GM19397 (cell line): ENCODE results near the gene RPL18A.

Source experiments
- ATAC-seq: cut with Tn5 transposase; IDR thresholded peaks from one replicate; pipeline ENCODE4 v1.9.1; 2021; ENCODE audit warnings: mild to moderate bottlenecking, moderate library complexity; ENCODE audit not compliant: unreplicated experiment

RPL18A gene

GRCh38 chr19:17859533-17860330 lies at the start of gene RPL18A:
Gene RPL18A (plus strand): TSS chr19:17859910. CDS start chr19:17859957, 47 bp downstream.
- peak; percentile 89 for ATAC-seq

- ATAC-seq: no peak
These were observed 48.6 kb upstream of the RPL18A start for GRCh38 chr19:17811103-17811502.

GRCh38 chr19:17811681-17812080 lies 48.0 kb upstream of the RPL18A start:
- ATAC-seq: no peak

GRCh38 chr19:17812099-17812498 lies 47.6 kb upstream of the RPL18A start:
- no peak for ATAC-seq

GRCh38 chr19:17817668-17818363 lies 41.9 kb upstream of the RPL18A start:
- no peak for ATAC-seq

GRCh38 chr19:17821190-17821589 lies 38.5 kb upstream of the RPL18A start, which contains the start of gene INSL3:
Gene INSL3 (minus strand): TSS chr19:17821519. CDS start chr19:17821506, 13 bp downstream.
- ATAC-seq: no peak

GRCh38 chr19:17824339-17824738 lies 35.4 kb upstream of the RPL18A start:
- no peak for ATAC-seq

GRCh38 chr19:17826508-17827056 lies 33.1 kb upstream of the RPL18A start:
- ATAC-seq: no peak

- ATAC-seq: no peak
These were observed 29.7 kb upstream of the RPL18A start for GRCh38 chr19:17829855-17830566.

GRCh38 chr19:17830567-17831418 lies 28.9 kb upstream of the RPL18A start:
- ATAC-seq: no peak

GRCh38 chr19:17831419-17831888 lies 28.3 kb upstream of the RPL18A start:
- no peak for ATAC-seq

GRCh38 chr19:17832443-17833208 lies 27.1 kb upstream of the RPL18A start:
- no peak for ATAC-seq

GRCh38 chr19:17834350-17835181 lies 25.1 kb upstream of the RPL18A start:
- no peak for ATAC-seq

GRCh38 chr19:17835182-17836006 lies 24.3 kb upstream of the RPL18A start:
- ATAC-seq: no peak

- no peak for ATAC-seq
These were observed 23.2 kb upstream of the RPL18A start for GRCh38 chr19:17836530-17836929.

- no peak for ATAC-seq
These were observed 21.7 kb upstream of the RPL18A start for GRCh38 chr19:17837972-17838371.

GRCh38 chr19:17840019-17840418 lies 19.7 kb upstream of the RPL18A start:
- no peak for ATAC-seq

GRCh38 chr19:17841371-17841809 lies 18.3 kb upstream of the RPL18A start:
- no peak for ATAC-seq
